Right lobe of liver (tissue), 4 donors: ENCODE data around the gene CTNND2.

Source experiments
- CTCF ChIP-seq, 4 donors: fragments of 200-600 bp in 3 of 4; fragments of 450-650 bp in 1 of 4; IDR thresholded peaks; one replicate each; pipeline versions ENCODE4 v1.5.1 to v1.8.0; 2016 to 2022; ENCODE audit warnings: antibody characterized with exemption in 4 of 4, mild to moderate bottlenecking in 2 of 4
- POLR2A ChIP-seq: fragments of 450-650 bp; IDR thresholded peaks from one replicate; pipeline ENCODE4 v1.6.1; 2017; ENCODE audit warnings: antibody characterized with exemption, mild to moderate bottlenecking
- donor health status: DM: no; HTN: no; CAD: no.
- donor health status: DM: no; HTN: no; CAD: no.
- donor health status: DM: no; HTN: yes; CAD: no.

GRCh38 chr5:11023945-11024344 lies 880.3 kb downstream of the CTNND2 start:
- TF ChIP-seq CTCF (IDR thresholded peaks at IDR 0.05), result no peak
- TF ChIP-seq POLR2A, result no peak
